MCF 10A (cell line): ENCODE results near the gene CACNA2D4. TPM values are rescaled to one million over a fixed set of nuclear protein-coding genes. Genes with fewer than 3 reads are reported as not detected.

Source experiments
- BruUV-seq: library from RNA; stranded (reverse); fragments of 400-500 nt; replicated peaks from 2 replicates; lab custom pipeline; 2021; lab: Mats Ljungman, UMichigan
- CTCF ChIA-PET: fragments of 300-600 bp; sonication (Branson Sonifier 250); formaldehyde crosslinking; extraction: SDS; loops from one replicate; lab custom pipeline; 2021; ENCODE audit warnings: antibody characterized with exemption, inconsistent platforms; lab: Yijun Ruan, JAX
- POLR2A ChIA-PET: fragments of 300-600, 350-650 bp; sonication (Branson Sonifier 250); formaldehyde crosslinking; extraction: SDS; loops from one replicate; lab custom pipeline; 2020; ENCODE audit warnings: antibody characterized with exemption, inconsistent platforms; lab: Yijun Ruan, JAX
- DNase-seq: peaks from one replicate; pipeline ENCODE4 v3.0.0-alpha.2; 2018; ENCODE audit not compliant: unreplicated experiment
- H3K27ac Mint-ChIP-seq: one replicate; pipeline ENCODE4 v1.8.0; 2022; ENCODE audit warnings: mild to moderate bottlenecking, low read depth, mixed read lengths; ENCODE audit not compliant: unreplicated experiment
- H3K27me3 Mint-ChIP-seq: one replicate; pipeline ENCODE4 v1.8.0; 2022; ENCODE audit warnings: mixed read lengths; ENCODE audit not compliant: insufficient read depth, unreplicated experiment
- H3K36me3 Mint-ChIP-seq: one replicate; pipeline ENCODE4 v1.8.0; 2022; ENCODE audit warnings: mild to moderate bottlenecking, moderate library complexity, mixed read lengths; ENCODE audit not compliant: insufficient read depth, unreplicated experiment
- H3K4me1 Mint-ChIP-seq: one replicate; pipeline ENCODE4 v1.8.0; 2022; ENCODE audit warnings: mixed read lengths; ENCODE audit not compliant: insufficient read depth, unreplicated experiment
- H3K4me3 Mint-ChIP-seq: one replicate; pipeline ENCODE4 v1.8.0; 2022; ENCODE audit warnings: mild to moderate bottlenecking, moderate library complexity, mixed read lengths; ENCODE audit not compliant: unreplicated experiment
- H3K9me3 Mint-ChIP-seq: one replicate; pipeline ENCODE4 v1.8.0; 2022; ENCODE audit warnings: mixed read lengths; ENCODE audit not compliant: unreplicated experiment
- CTCF ChIP-seq: fragments of 200-600 bp; IDR thresholded peaks from one replicate; pipeline ENCODE4 v1.8.0; 2022; ENCODE audit warnings: antibody characterized with exemption, mild to moderate bottlenecking; ENCODE audit not compliant: unreplicated experiment
- intact Hi-C: fragments of 100-400 bp; cut with micrococcal nuclease; formaldehyde crosslinking; loops from 2 replicates; pipeline ENCODE4 v1.14.1; 2022
- total RNA-seq: library from RNA; stranded (reverse); gene quantifications from 2 replicates; pipeline ENCODE4 v1.2.3, GENCODE V29; 2022

The CACNA2D4 gene
- total RNA-seq, 1 experiment from 2014 or later = not detected

GRCh38 chr12:1800401-1801302 is 117.8 kb downstream of the CACNA2D4 start:
- BruUV-seq = no TSS peak
- CTCF ChIA-PET = interaction anchor here (0.7 to 5.5 kb wide), 6 partner anchors 10 to 236 kb away, joined by 3 to 38 read pairs (median 4); no protein-coding TSS in a partner anchor
- no peaks in the 10 kb centered on the region for H3K36me3 Mint-ChIP-seq
- peaks cover 7% of the 10 kb centered on the region for H3K9me3 Mint-ChIP-seq
- H3K27me3 Mint-ChIP-seq = no peaks in the 10 kb centered on the region
- no peak overlapping the region for H3K27ac Mint-ChIP-seq
- DNase-seq = peak; percentile 41
- intact Hi-C loops = no loop called here
- H3K4me1 Mint-ChIP-seq = peaks cover 5% of the 10 kb centered on the region
- H3K4me3 Mint-ChIP-seq = no peak overlapping the region
- POLR2A ChIA-PET = no interaction called here
- TF ChIP-seq CTCF = no peak

GRCh38 chr12:1799882-1800400 is 118.5 kb downstream of the CACNA2D4 start:
- Mint-ChIP-seq H3K4me1 (peaks cover 6% of the 10 kb centered on the region), H3K36me3 (no peaks in the 10 kb centered on the region), H3K9me3 (peaks cover 7% of the 10 kb centered on the region), H3K27ac (no peak overlapping the region), H3K27me3 (no peaks in the 10 kb centered on the region), H3K4me3 (no peak overlapping the region)
- POLR2A ChIA-PET = no interaction called here
- DNase-seq = no peak
- CTCF ChIA-PET = interaction anchor here (0.5 to 5.5 kb wide), 4 partner anchors 9 to 619 kb away, joined by 3 to 38 read pairs (median 4); no protein-coding TSS in a partner anchor
- no TSS peak for BruUV-seq
- intact Hi-C loops = loop anchor here (5.0 kb wide), 1 partner anchor 482 kb away; no protein-coding TSS in a partner anchor
- no peak for TF ChIP-seq CTCF

- H3K27me3 Mint-ChIP-seq = no peaks in the 10 kb centered on the region
- no peak overlapping the region for H3K27ac Mint-ChIP-seq
These were observed 119.2 kb downstream of the CACNA2D4 start for GRCh38 chr12:1799051-1799881.

More at GRCh38 chr12:1799051-1799881, 119.2 kb downstream of the CACNA2D4 start:
- intact Hi-C loops = loop anchor here (5.0 kb wide), 1 partner anchor 483 kb away; no protein-coding TSS in a partner anchor
- CTCF ChIA-PET = interaction anchor here (0.5 to 5.5 kb wide), 6 partner anchors 8 to 619 kb away, joined by 3 to 38 read pairs (median 4); no protein-coding TSS in a partner anchor
- Mint-ChIP-seq H3K4me1 (peaks cover 6% of the 10 kb centered on the region), H3K4me3 (no peak overlapping the region), H3K36me3 (no peaks in the 10 kb centered on the region), H3K9me3 (peaks cover 3% of the 10 kb centered on the region)
- TF ChIP-seq CTCF = no peak
- no TSS peak for BruUV-seq
- no peak for DNase-seq
- POLR2A ChIA-PET = no interaction called here
